ENCODE data around the gene RHOBTB1. TPM values are rescaled to one million over a fixed set of nuclear protein-coding genes. Genes with fewer than 3 reads are reported as not detected.

Gene RHOBTB1, protein sequence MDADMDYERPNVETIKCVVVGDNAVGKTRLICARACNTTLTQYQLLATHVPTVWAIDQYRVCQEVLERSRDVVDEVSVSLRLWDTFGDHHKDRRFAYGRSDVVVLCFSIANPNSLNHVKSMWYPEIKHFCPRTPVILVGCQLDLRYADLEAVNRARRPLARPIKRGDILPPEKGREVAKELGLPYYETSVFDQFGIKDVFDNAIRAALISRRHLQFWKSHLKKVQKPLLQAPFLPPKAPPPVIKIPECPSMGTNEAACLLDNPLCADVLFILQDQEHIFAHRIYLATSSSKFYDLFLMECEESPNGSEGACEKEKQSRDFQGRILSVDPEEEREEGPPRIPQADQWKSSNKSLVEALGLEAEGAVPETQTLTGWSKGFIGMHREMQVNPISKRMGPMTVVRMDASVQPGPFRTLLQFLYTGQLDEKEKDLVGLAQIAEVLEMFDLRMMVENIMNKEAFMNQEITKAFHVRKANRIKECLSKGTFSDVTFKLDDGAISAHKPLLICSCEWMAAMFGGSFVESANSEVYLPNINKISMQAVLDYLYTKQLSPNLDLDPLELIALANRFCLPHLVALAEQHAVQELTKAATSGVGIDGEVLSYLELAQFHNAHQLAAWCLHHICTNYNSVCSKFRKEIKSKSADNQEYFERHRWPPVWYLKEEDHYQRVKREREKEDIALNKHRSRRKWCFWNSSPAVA
- polyA plus RNA-seq (2013, experiment 1 of 2), result 6.9 TPM
- polyA plus RNA-seq (2013, experiment 2 of 2), result 7.3 TPM

DNA sequence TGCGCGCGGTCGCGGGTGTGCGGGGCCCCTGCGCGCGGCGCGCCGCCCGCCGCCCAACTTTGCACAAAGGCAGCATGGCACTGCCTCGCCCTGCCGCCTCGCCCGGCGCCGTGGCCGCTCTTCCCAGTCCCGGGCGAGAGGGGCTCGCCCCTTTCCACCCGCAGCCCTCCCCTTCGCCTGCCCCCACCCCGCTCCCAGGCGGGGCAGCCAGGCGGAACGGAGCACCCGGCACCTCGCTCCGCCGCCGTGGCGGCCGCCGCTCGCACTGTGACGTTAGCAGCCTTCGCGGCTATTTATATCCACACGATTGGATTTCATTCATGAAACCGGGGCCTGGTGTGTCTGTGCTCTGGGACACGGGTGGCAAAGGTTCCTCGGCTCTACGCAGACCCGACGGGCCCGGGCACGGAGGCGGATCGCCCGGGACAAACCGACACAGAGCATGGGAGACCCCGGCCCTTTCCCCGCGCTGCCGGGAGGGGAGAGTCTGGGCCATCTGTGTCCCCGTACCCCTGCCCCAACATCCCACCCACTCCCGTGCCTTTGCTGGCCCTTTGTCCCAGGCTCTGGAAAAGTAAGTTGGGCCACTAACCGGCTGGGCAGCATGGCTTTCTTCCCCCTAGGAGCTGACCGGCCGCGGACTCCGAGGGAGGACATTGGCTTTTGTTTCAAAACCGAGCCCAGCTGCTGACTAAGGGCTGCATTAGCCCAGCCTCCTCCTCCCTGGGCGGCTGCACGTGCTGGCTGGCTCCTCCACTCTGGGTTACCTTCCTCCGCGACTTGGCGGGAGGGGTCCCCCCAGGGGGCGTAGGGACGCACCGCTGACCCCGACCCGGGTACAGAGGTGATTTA lies at the start of gene RHOBTB1:
RHOBTB1 (minus strand) TSS at position 128 of the 852 bp plus-strand sequence. CDS start 32,643 bp downstream, outside the sequence.
- H3K27me3 ChIP-seq (ENCODE audit: insufficient read depth, low read length, poor library complexity), result no peaks in the 10 kb centered on the region
- H3K79me2 ChIP-seq (ENCODE audit: control insufficient read depth, insufficient read depth, low read length), result no peaks in the 10 kb centered on the region
- H3K18ac ChIP-seq (ENCODE audit: low read length), result peak within 1 kb of the TSS; percentile 96
- no peak within 1 kb of the TSS for H4K5ac ChIP-seq (ENCODE audit: low read length)
- peak within 1 kb of the TSS; percentile 83 for H3K9ac ChIP-seq (ENCODE audit: low read length)
- peak within 1 kb of the TSS; percentile 94 for H3K4ac ChIP-seq (ENCODE audit: low read depth, low read length)
- peak; percentile 78 for DNase-seq
- H2BK120ac ChIP-seq (ENCODE audit: low read depth, low read length), result peak within 1 kb of the TSS; percentile 51
- no peak within 1 kb of the TSS for H2AK5ac ChIP-seq (ENCODE audit: low read length)
- H2BK15ac ChIP-seq (replicated peaks; ENCODE audit: low read depth), result peak within 1 kb of the TSS; percentile 10
- H3K79me1 ChIP-seq (ENCODE audit: low read length), result no peaks in the 10 kb centered on the region
- no CpG with 5 or more reads among the region's 77 CpGs for WGBS (ENCODE audit: extremely low coverage, insufficient coverage, low lambda C conversion rate)
- peak within 1 kb of the TSS; percentile 36 for H3K27ac ChIP-seq (ENCODE audit: low read depth, low read length)
- no peaks in the 10 kb centered on the region for H3K36me3 ChIP-seq (ENCODE audit: control insufficient read depth, insufficient read depth, low read length)
- peak within 1 kb of the TSS; percentile 92 for H3K23ac ChIP-seq (ENCODE audit: low read length)
- H3K4me3 ChIP-seq (ENCODE audit: low read length), result peak within 1 kb of the TSS; percentile 66
- peak within 1 kb of the TSS; percentile 73 for H3K4me2 ChIP-seq (ENCODE audit: low read length)
- H2BK5ac ChIP-seq (ENCODE audit: low read length), result no peak within 1 kb of the TSS
- peak within 1 kb of the TSS; percentile 93 for H3K56ac ChIP-seq (ENCODE audit: low read length)
- H4K8ac ChIP-seq (ENCODE audit: low read depth, low read length), result no peak within 1 kb of the TSS
- peaks cover 3% of the 10 kb centered on the region for H3K4me1 ChIP-seq (ENCODE audit: control insufficient read depth, low read depth, low read length)

DNA sequence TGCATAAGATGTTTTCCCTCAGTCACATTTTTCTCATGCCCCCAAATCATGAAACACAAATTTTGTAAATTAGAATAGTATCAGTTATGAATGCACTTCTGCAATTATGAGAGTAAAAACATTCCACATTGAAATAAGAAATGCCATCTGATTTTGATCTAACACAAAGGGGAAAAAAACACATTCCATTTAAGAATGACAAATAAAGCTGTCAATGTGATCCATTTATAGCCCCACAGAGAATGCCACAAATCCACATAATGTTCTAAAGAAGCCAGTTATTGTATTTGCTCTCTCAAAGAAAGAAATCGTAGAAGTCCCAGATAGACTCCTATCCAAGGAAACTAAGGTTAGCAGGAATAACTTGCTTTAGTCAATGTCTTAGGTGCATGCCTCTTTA lies 48.7 kb upstream of the RHOBTB1 start:
- Histone ChIP-seq H3K79me2 (ENCODE audit: control insufficient read depth, insufficient read depth, low read length) (no peaks in the 10 kb centered on the region), H3K4ac (ENCODE audit: low read depth, low read length) (no peak overlapping the region), H3K9ac (ENCODE audit: low read length) (no peak overlapping the region), H2BK5ac (ENCODE audit: low read length) (no peak overlapping the region), H3K4me1 (ENCODE audit: control insufficient read depth, low read depth, low read length) (no peaks in the 10 kb centered on the region), H4K5ac (ENCODE audit: low read length) (no peak overlapping the region), H3K27me3 (ENCODE audit: insufficient read depth, low read length, poor library complexity) (no peaks in the 10 kb centered on the region), H4K8ac (ENCODE audit: low read depth, low read length) (no peak overlapping the region), H3K36me3 (ENCODE audit: control insufficient read depth, insufficient read depth, low read length) (no peaks in the 10 kb centered on the region), H2BK15ac (replicated peaks; ENCODE audit: low read depth) (no peak overlapping the region), H3K27ac (ENCODE audit: low read depth, low read length) (no peak overlapping the region), H2BK120ac (ENCODE audit: low read depth, low read length) (no peak overlapping the region), H3K79me1 (ENCODE audit: low read length) (no peaks in the 10 kb centered on the region), H3K23ac (ENCODE audit: low read length) (no peak overlapping the region), H3K4me2 (ENCODE audit: low read length) (no peak overlapping the region), H2AK5ac (ENCODE audit: low read length) (no peak overlapping the region), H3K18ac (ENCODE audit: low read length) (no peak overlapping the region), H3K4me3 (ENCODE audit: low read length) (no peak overlapping the region), H3K56ac (ENCODE audit: low read length) (no peak overlapping the region)
- DNase-seq, result no peak
- WGBS (ENCODE audit: extremely low coverage, insufficient coverage, low lambda C conversion rate), result no CpG with 5 or more reads among the region's 1 CpG

DNA sequence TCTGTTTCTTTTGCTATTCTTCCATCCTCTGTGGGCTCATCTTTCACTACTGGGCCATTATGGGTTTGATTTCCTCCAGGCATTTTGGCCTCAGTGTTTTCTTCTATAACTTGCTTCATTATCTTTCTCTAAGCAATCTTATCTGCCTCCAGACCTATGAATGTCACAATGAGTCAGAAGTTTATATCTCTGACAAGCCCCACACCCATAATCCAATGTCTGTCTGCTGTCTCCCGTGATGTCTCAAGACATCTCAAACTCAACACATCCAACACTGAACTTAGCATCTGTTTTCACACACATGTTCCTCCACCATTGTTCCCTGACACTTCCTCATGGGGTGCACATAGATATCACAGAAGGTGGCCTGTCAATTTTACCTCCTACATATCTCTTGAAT lies 46.7 kb upstream of the RHOBTB1 start:
- no peak overlapping the region for H3K56ac ChIP-seq (ENCODE audit: low read length)

GRCh38 chr10:60989400-60989876 lies 45.5 kb upstream of the RHOBTB1 start:
- Histone ChIP-seq H4K5ac (ENCODE audit: low read length) (no peak overlapping the region), H3K23ac (ENCODE audit: low read length) (no peak overlapping the region), H3K4me1 (ENCODE audit: control insufficient read depth, low read depth, low read length) (peaks cover 2% of the 10 kb centered on the region), H2BK120ac (ENCODE audit: low read depth, low read length) (no peak overlapping the region), H4K8ac (ENCODE audit: low read depth, low read length) (no peak overlapping the region), H2BK5ac (ENCODE audit: low read length) (no peak overlapping the region), H3K79me1 (ENCODE audit: low read length) (no peaks in the 10 kb centered on the region), H3K18ac (ENCODE audit: low read length) (no peak overlapping the region), H3K56ac (ENCODE audit: low read length) (no peak overlapping the region), H2BK15ac (replicated peaks; ENCODE audit: low read depth) (no peak overlapping the region), H3K27ac (ENCODE audit: low read depth, low read length) (no peak overlapping the region), H3K4me2 (ENCODE audit: low read length) (no peak overlapping the region), H3K79me2 (ENCODE audit: control insufficient read depth, insufficient read depth, low read length) (no peaks in the 10 kb centered on the region), H3K9ac (ENCODE audit: low read length) (no peak overlapping the region), H2AK5ac (ENCODE audit: low read length) (no peak overlapping the region), H3K4me3 (ENCODE audit: low read length) (no peak overlapping the region), H3K4ac (ENCODE audit: low read depth, low read length) (no peak overlapping the region), H3K27me3 (ENCODE audit: insufficient read depth, low read length, poor library complexity) (no peaks in the 10 kb centered on the region), H3K36me3 (ENCODE audit: control insufficient read depth, insufficient read depth, low read length) (no peaks in the 10 kb centered on the region)
- DNase-seq, result no peak
- no CpG with 5 or more reads among the region's 4 CpGs for WGBS (ENCODE audit: extremely low coverage, insufficient coverage, low lambda C conversion rate)

More for the DNA sequence above, 46.7 kb upstream of the RHOBTB1 start:
- no CpG with 5 or more reads among the region's 1 CpG for WGBS (ENCODE audit: extremely low coverage, insufficient coverage, low lambda C conversion rate)
- H3K23ac ChIP-seq (ENCODE audit: low read length), result no peak overlapping the region
- no peak overlapping the region for H2AK5ac ChIP-seq (ENCODE audit: low read length)
- H3K4me3 ChIP-seq (ENCODE audit: low read length), result no peak overlapping the region
- H3K4ac ChIP-seq (ENCODE audit: low read depth, low read length), result no peak overlapping the region
- H2BK15ac ChIP-seq (replicated peaks; ENCODE audit: low read depth), result no peak overlapping the region
- peak; percentile 78 for DNase-seq
- peaks cover 2% of the 10 kb centered on the region for H3K4me1 ChIP-seq (ENCODE audit: control insufficient read depth, low read depth, low read length)
- H3K18ac ChIP-seq (ENCODE audit: low read length), result no peak overlapping the region
- H2BK5ac ChIP-seq (ENCODE audit: low read length), result no peak overlapping the region
- H3K27me3 ChIP-seq (ENCODE audit: insufficient read depth, low read length, poor library complexity), result no peaks in the 10 kb centered on the region
- H3K4me2 ChIP-seq (ENCODE audit: low read length), result no peak overlapping the region
- H3K79me2 ChIP-seq (ENCODE audit: control insufficient read depth, insufficient read depth, low read length), result no peaks in the 10 kb centered on the region
- no peak overlapping the region for H4K5ac ChIP-seq (ENCODE audit: low read length)
- H3K79me1 ChIP-seq (ENCODE audit: low read length), result no peaks in the 10 kb centered on the region
- no peak overlapping the region for H2BK120ac ChIP-seq (ENCODE audit: low read depth, low read length)
- H4K8ac ChIP-seq (ENCODE audit: low read depth, low read length), result no peak overlapping the region
- no peaks in the 10 kb centered on the region for H3K36me3 ChIP-seq (ENCODE audit: control insufficient read depth, insufficient read depth, low read length)
- H3K9ac ChIP-seq (ENCODE audit: low read length), result no peak overlapping the region
- H3K27ac ChIP-seq (ENCODE audit: low read depth, low read length), result no peak overlapping the region

GRCh38 chr10:60986791-60987190 lies 42.8 kb upstream of the RHOBTB1 start:
- Histone ChIP-seq H3K36me3 (ENCODE audit: control insufficient read depth, insufficient read depth, low read length) (no peaks in the 10 kb centered on the region), H3K27me3 (ENCODE audit: insufficient read depth, low read length, poor library complexity) (no peaks in the 10 kb centered on the region), H2BK15ac (replicated peaks; ENCODE audit: low read depth) (no peak overlapping the region), H3K9ac (ENCODE audit: low read length) (no peak overlapping the region), H4K8ac (ENCODE audit: low read depth, low read length) (no peak overlapping the region), H3K4me2 (ENCODE audit: low read length) (no peak overlapping the region), H3K27ac (ENCODE audit: low read depth, low read length) (no peak overlapping the region), H3K4ac (ENCODE audit: low read depth, low read length) (no peak overlapping the region), H3K79me1 (ENCODE audit: low read length) (no peaks in the 10 kb centered on the region), H3K4me1 (ENCODE audit: control insufficient read depth, low read depth, low read length) (peaks cover 2% of the 10 kb centered on the region), H4K5ac (ENCODE audit: low read length) (no peak overlapping the region), H2BK120ac (ENCODE audit: low read depth, low read length) (no peak overlapping the region), H3K79me2 (ENCODE audit: control insufficient read depth, insufficient read depth, low read length) (no peaks in the 10 kb centered on the region), H3K4me3 (ENCODE audit: low read length) (no peak overlapping the region), H2AK5ac (ENCODE audit: low read length) (no peak overlapping the region), H3K18ac (ENCODE audit: low read length) (no peak overlapping the region), H2BK5ac (ENCODE audit: low read length) (no peak overlapping the region), H3K23ac (ENCODE audit: low read length) (no peak overlapping the region), H3K56ac (ENCODE audit: low read length) (peak overlapping the region; percentile 59)
- DNase-seq, result no peak
- no CpG with 5 or more reads among the region's 3 CpGs for WGBS (ENCODE audit: extremely low coverage, insufficient coverage, low lambda C conversion rate)

Measured in mesendoderm (in vitro differentiated cells).